ENCODE data around the gene KDM4F.

DNA sequence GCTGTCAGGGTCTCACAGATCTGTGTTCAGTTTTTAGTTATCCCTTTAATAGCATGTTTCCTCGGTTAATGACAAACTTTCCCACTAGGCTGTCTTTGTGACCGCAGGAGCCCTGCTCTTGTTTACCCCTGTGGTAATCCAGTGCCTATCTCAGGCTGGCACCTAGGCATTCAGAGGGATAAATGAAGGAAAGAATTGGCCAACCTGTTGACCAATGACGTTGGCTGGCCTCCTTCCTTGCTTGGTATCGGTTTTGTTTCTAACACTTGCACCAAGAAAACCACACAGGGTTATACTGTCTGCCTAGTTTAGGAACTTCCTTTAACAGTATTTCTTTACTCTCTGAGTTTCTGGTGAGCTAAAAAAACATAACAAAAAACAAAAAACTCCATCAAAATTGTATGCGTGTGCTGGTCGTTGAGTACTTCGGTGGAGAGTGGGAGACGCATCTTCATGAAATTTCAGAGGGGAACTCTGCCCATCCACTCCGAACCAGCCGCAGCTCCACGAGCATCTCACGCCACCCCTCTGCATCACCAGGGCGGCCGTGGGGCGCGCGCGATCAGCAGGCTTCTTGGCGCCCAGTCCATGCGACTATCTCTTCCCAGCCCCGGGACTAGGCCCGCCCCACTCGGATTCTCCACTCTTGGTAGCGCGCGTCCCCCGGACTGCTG, 39.9 kb downstream of the KDM4F start:
- TF ChIP-seq GATA2 (IDR thresholded peaks at IDR 0.05; ENCODE audit: low read depth, low read length) (no peak), GATA3 (IDR thresholded peaks at IDR 0.05; ENCODE audit: low read depth, low read length) (no peak)

Measured in SH-SY5Y (cell line).